Metanephros (tissue), 1 donor: ENCODE results near the gene CEP126. TPM values are rescaled to one million over a fixed set of nuclear protein-coding genes. Genes with fewer than 3 reads are reported as not detected.

Experiments
- total RNA-seq: library from RNA; depleted of rRNA; stranded (reverse); fragments of >200 nt; gene quantifications from one replicate; pipeline ENCODE4 v1.2.3, GENCODE V29; 2014

CEP126 gene
- total RNA-seq, result 2.3 TPM

GRCh38 chr11:101914738-101915426, at the start of gene CEP126:
TSS of gene CEP126 (plus strand) at chr11:101915010. CDS start at chr11:101915285, 275 bp downstream.

GRCh38 chr11:101916422-101916821, 1.6 kb downstream of the CEP126 start, which contains the start of gene ANGPTL5:
TSS of gene ANGPTL5 (minus strand) at chr11:101916522. CDS start at chr11:101907909, 8,613 bp downstream.

GRCh38 chr11:102047305-102047924, 132.6 kb downstream of the CEP126 start, which contains the start of gene CFAP300:
TSS of gene CFAP300 (plus strand) at chr11:102047437. CDS start at chr11:102047471, 34 bp downstream.

Other genes starting within 250 kb of the CEP126 start
- gene ANGPTL5, start 1.5 kb downstream of the CEP126 start, total RNA-seq, result not detected
- 1.9 TPM for gene CFAP300, start 132.4 kb downstream of the CEP126 start, total RNA-seq
- 166 TPM for gene YAP1, start 195.4 kb downstream of the CEP126 start, total RNA-seq